ENCODE measurements around the gene MYNN. TPM values are rescaled to one million over a fixed set of nuclear protein-coding genes. Genes with fewer than 3 reads are reported as not detected.
"Not testable (repeated sequence)": the region's sequence is repeated elsewhere in the genome, so short reads cannot be mapped to it uniquely, and the experiment has no call there.

MYNN gene
- total RNA-seq (10 to 100 TPM; 18.7 to 20.6 TPM), total RNA-seq (36.4 to 82.2 (median 51.9) reads per million in 172 experiments)
- polyA plus RNA-seq (2013, experiment 1 of 2): 13.5 TPM
- polyA plus RNA-seq (2013, experiment 2 of 2): 14.2 TPM

DNA sequence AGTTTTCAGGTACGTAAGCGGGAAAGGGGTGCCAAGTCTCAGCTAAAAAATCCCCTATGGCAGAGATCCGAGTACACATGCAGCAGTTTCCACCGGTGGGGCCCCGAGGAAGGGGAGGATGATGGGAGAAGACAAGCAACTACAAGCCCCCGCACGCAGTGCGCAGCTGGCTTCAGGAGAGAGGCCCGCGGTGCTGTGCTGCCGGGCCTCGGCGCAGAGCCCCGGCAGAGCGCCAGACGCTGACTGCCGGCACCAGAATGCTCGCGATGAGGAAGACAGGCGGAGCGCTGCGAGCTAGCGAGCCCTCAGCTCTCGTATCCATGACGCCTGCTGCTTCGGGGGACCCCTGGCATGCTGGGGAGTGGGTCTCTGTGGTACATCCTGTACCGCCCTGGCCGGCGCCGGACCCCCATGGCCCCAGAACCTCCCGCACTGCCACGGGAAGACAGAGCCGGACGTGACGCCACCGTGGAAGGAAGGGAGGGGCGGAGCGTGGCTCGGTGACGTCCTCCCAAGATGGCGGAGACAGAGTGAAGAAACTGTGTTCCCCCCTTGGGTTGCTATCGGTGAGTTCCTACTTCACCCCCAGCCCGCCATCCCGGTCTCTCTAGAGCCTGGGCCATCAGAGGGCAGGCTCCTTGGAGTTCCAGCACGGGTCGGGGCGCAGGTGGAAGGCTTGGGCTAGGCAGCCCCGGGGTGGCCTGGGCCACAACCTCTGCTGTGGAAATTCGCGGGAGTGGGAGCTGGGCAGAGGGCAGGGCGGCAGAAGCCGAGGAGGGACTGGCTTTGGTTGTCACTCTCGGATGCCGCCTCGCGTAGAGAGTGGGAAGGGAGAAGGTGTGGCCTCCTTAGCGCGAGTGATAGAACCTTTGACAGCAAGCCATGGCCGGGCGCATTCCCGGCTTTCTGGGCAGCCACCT, at the start of gene MYNN:
Gene MYNN (plus strand): TSS at position 500 of the 920 bp plus-strand sequence. CDS start 900 bp downstream, outside the sequence.
- Histone ChIP-seq H3K4me3 (ENCODE audit: low read length) (peak within 1 kb of the TSS; percentile 83), H3K27ac (ENCODE audit: low read depth in 1 of 2, low read length in 2 of 2) (peak within 1 kb of the TSS; percentile 98 to 100), H3K4me1 (ENCODE audit: insufficient read depth, low read length) (peaks cover 22% of the 10 kb centered on the region), H3K27me3 (ENCODE audit: control insufficient read depth in 1 of 2, insufficient read depth in 2 of 2, low read length in 2 of 2) (no peaks in the 10 kb centered on the region), H3K9me3 (ENCODE audit: control insufficient read depth in 1 of 2, insufficient read depth in 1 of 2, low read length in 2 of 2) (no peaks in the 10 kb centered on the region), H3K36me3 (ENCODE audit: insufficient read depth, low read length) (peaks cover 33% of the 10 kb centered on the region)
- intact Hi-C loops (cut with DNase I, micrococcal nuclease): loop anchor here (1.0 to 5.0 kb wide), 5 partner anchors 8 to 408 kb away; partner anchors contain the start of genes LRRC34 (in 1 of the 2), LRRIQ4 (in 1 of the 2), PHC3 (in 1 of the 2) and SEC62 (in 1 of the 2)
- peak within 1 kb of the TSS; percentile 98 for H3K4me3 Mint-ChIP-seq
- peak; percentile 80 for ATAC-seq (ENCODE audit: poor library complexity)
- ChIA-PET CTCF (interaction anchor here (0.6 to 3.0 kb wide), 5 partner anchors 11 to 193 kb away, joined by 3 to 20 read pairs (median 5); partner anchors contain the start of gene SEC62), POLR2A (interaction anchor here (0.5 to 3.7 kb wide), 21 partner anchors 9 to 1097 kb away, joined by 3 to 85 read pairs (median 6); partner anchors contain the start of genes LRRC34, LRRIQ4, PHC3 and PRKCI)
- TF ChIP-seq, protein P1, sequence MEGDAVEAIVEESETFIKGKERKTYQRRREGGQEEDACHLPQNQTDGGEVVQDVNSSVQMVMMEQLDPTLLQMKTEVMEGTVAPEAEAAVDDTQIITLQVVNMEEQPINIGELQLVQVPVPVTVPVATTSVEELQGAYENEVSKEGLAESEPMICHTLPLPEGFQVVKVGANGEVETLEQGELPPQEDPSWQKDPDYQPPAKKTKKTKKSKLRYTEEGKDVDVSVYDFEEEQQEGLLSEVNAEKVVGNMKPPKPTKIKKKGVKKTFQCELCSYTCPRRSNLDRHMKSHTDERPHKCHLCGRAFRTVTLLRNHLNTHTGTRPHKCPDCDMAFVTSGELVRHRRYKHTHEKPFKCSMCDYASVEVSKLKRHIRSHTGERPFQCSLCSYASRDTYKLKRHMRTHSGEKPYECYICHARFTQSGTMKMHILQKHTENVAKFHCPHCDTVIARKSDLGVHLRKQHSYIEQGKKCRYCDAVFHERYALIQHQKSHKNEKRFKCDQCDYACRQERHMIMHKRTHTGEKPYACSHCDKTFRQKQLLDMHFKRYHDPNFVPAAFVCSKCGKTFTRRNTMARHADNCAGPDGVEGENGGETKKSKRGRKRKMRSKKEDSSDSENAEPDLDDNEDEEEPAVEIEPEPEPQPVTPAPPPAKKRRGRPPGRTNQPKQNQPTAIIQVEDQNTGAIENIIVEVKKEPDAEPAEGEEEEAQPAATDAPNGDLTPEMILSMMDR (IDR thresholded peaks at IDR 0.05): no peak
- no peaks in the 10 kb centered on the region for H3K9me3 Mint-ChIP-seq
- DNase-seq: peak; percentile 81 to 96 (median 89)
- H3K36me3 Mint-ChIP-seq (ENCODE audit: low read depth): peaks cover 68% of the 10 kb centered on the region
- peak within 1 kb of the TSS; percentile 100 for H3K27ac Mint-ChIP-seq
- H3K4me1 Mint-ChIP-seq (ENCODE audit: low read depth): peaks cover 68% of the 10 kb centered on the region
- peaks cover 12% of the 10 kb centered on the region for H3K27me3 Mint-ChIP-seq

GRCh38 chr3:169731857-169732256, 41.3 kb upstream of the MYNN start:
- ATAC-seq (ENCODE audit: poor library complexity); POLR2A ChIA-PET; H3K27ac Mint-ChIP-seq; H3K4me3 Mint-ChIP-seq; H3K4me1 Mint-ChIP-seq (ENCODE audit: low read depth); CTCF ChIA-PET; intact Hi-C loops (cut with DNase I, micrococcal nuclease); H3K4me3 ChIP-seq (ENCODE audit: low read length); H3K4me1 ChIP-seq (ENCODE audit: insufficient read depth, low read length); H3K27me3 ChIP-seq (ENCODE audit: control insufficient read depth in 1 of 2, insufficient read depth in 2 of 2, low read length in 2 of 2); H3K27ac ChIP-seq (ENCODE audit: low read depth in 1 of 2, low read length in 2 of 2); H3K36me3 ChIP-seq (ENCODE audit: insufficient read depth, low read length); H3K36me3 Mint-ChIP-seq (ENCODE audit: low read depth); DNase-seq: not testable (repeated sequence)
- Mint-ChIP-seq H3K27me3 (peaks cover 63% of the 10 kb centered on the region), H3K9me3 (peaks cover 15% of the 10 kb centered on the region)
- H3K9me3 ChIP-seq (ENCODE audit: control insufficient read depth in 1 of 2, insufficient read depth in 1 of 2, low read length in 2 of 2): peaks cover 0 to 13% of the 10 kb centered on the region in 2 experiments

- no peak for ATAC-seq (ENCODE audit: poor library complexity)
- Histone ChIP-seq H3K4me3 (ENCODE audit: low read length) (no peak overlapping the region), H3K27ac (ENCODE audit: low read depth in 1 of 2, low read length in 2 of 2) (no peak overlapping the region), H3K4me1 (ENCODE audit: insufficient read depth, low read length) (no peaks in the 10 kb centered on the region), H3K9me3 (ENCODE audit: control insufficient read depth in 1 of 2, insufficient read depth in 1 of 2, low read length in 2 of 2) (no peaks in the 10 kb centered on the region), H3K27me3 (ENCODE audit: control insufficient read depth in 1 of 2, insufficient read depth in 2 of 2, low read length in 2 of 2) (no peaks in the 10 kb centered on the region), H3K36me3 (ENCODE audit: insufficient read depth, low read length) (no peaks in the 10 kb centered on the region)
- Mint-ChIP-seq H3K36me3 (ENCODE audit: low read depth) (no peaks in the 10 kb centered on the region), H3K9me3 (peaks cover 9% of the 10 kb centered on the region), H3K27ac (no peak overlapping the region), H3K27me3 (peaks cover 12% of the 10 kb centered on the region), H3K4me3 (no peak overlapping the region), H3K4me1 (ENCODE audit: low read depth) (no peaks in the 10 kb centered on the region)
- TF ChIP-seq, protein P1 (IDR thresholded peaks at IDR 0.05): no peak
- ChIA-PET CTCF (no interaction called here), POLR2A (no interaction called here)
- intact Hi-C loops (cut with DNase I, micrococcal nuclease): no loop called here
- DNase-seq: no peak
Observed at GRCh38 chr3:169739067-169739466, 34.1 kb upstream of the MYNN start.
